H1 (cell line): ENCODE measurements around the gene DCTPP1. TPM values are rescaled to one million over a fixed set of nuclear protein-coding genes. Genes with fewer than 3 reads are reported as not detected.

ENCODE experiments used
- CTCF ChIA-PET: fragments of 300-600 bp; sonication (Branson Sonifier 250); formaldehyde crosslinking; loops from one replicate; lab custom pipeline; 2021; ENCODE audit not compliant: partially characterized antibody; lab: Charles Lee
- POLR2A ChIA-PET: fragments of 300-600 bp; sonication (Branson Sonifier 250); formaldehyde crosslinking; loops from one replicate; lab custom pipeline; 2021; ENCODE audit warnings: inconsistent platforms; ENCODE audit not compliant: partially characterized antibody; lab: Charles Lee
- DNase-seq, 2 experiments: peaks; one replicate each; pipeline versions ENCODE4 v3.0.0 to v3.0.0-alpha.2; 2010 to 2022; ENCODE audit warnings: low spot score in 2 of 2, low read depth in 1 of 2, mixed read lengths in 1 of 2
- FAIRE-seq: peaks from 2 replicates; lab custom pipeline; 2011; peaks lifted over from hg19 to GRCh38; lab: Jason Lieb, UNC
- H2AFZ ChIP-seq: 2 replicates; pipeline ENCODE4 v1.8.1; 2012; ENCODE audit warnings: low read length, inconsistent platforms
- H2AK5ac ChIP-seq: 2 replicates; pipeline ENCODE4 v1.6.1; 2013; ENCODE audit warnings: low read depth, low read length
- H2BK120ac ChIP-seq: replicated peaks from 2 replicates; pipeline ENCODE3; 2013; ENCODE audit warnings: low read depth, low read length, inconsistent platforms
- H2BK12ac ChIP-seq: 2 replicates; pipeline ENCODE4 v1.6.1; 2013; ENCODE audit warnings: low read depth, low read length
- H2BK15ac ChIP-seq: 2 replicates; pipeline ENCODE4 v1.6.1; 2013; ENCODE audit warnings: low read length
- H2BK20ac ChIP-seq: 2 replicates; pipeline ENCODE4 v1.6.1; 2013; ENCODE audit warnings: low read length
- H2BK5ac ChIP-seq: 2 replicates; pipeline ENCODE4 v1.6.1; 2013; ENCODE audit warnings: low read depth, low read length
- H3K14ac ChIP-seq: 2 replicates; pipeline ENCODE4 v1.6.1; 2013; ENCODE audit warnings: inconsistent platforms; ENCODE audit not compliant: insufficient read length
- H3K18ac ChIP-seq: 2 replicates; pipeline ENCODE4 v1.6.1; 2013; ENCODE audit warnings: low read length; ENCODE audit errors: extremely low read depth
- H3K23ac ChIP-seq: 2 replicates; pipeline ENCODE4 v1.6.1; 2013; ENCODE audit warnings: inconsistent platforms; ENCODE audit not compliant: insufficient read length
- H3K23me2 ChIP-seq: 2 replicates; pipeline ENCODE4 v1.6.1; 2013; ENCODE audit warnings: low read depth, low read length
- H3K27ac ChIP-seq: 2 replicates; pipeline ENCODE4 v1.6.1; 2011; ENCODE audit warnings: low read depth, low read length, inconsistent platforms
- H3K27me3 ChIP-seq, 4 experiments: replicated peaks in 1 of 4; 1 replicate in 1 of 4; 2 replicates in 3 of 4; pipeline versions ENCODE4 v1.6.1 to v1.8.1; 2011 to 2013; ENCODE audit warnings: low read length in 3 of 4, mild to moderate bottlenecking in 3 of 4, inconsistent platforms in 2 of 4, mixed read lengths in 2 of 4, moderate library complexity in 1 of 4; ENCODE audit not compliant: control insufficient read depth in 3 of 4, insufficient read depth in 3 of 4; ENCODE audit errors: extremely low read depth in 1 of 4
- H3K36me3 ChIP-seq, 4 experiments: 2 replicates each; pipeline versions ENCODE4 v1.6.1 to v1.8.1; 2011 to 2013; ENCODE audit warnings: mild to moderate bottlenecking in 4 of 4, low read length in 3 of 4, moderate library complexity in 2 of 4, control low read depth in 1 of 4, inconsistent platforms in 1 of 4; ENCODE audit not compliant: insufficient read depth in 4 of 4, control insufficient read depth in 2 of 4
- H3K4ac ChIP-seq: replicated peaks from 2 replicates; pipeline ENCODE3; 2013; ENCODE audit warnings: low read length, low read depth, mixed read lengths, inconsistent platforms; ENCODE audit not compliant: insufficient read length
- H3K4me1 ChIP-seq, 4 experiments: replicated peaks in 1 of 4; 1 replicate in 1 of 4; 2 replicates in 3 of 4; pipeline versions ENCODE4 v1.6.1 to v1.8.1; 2011 to 2013; ENCODE audit warnings: low read length in 3 of 4, inconsistent platforms in 2 of 4, mixed read lengths in 1 of 4; ENCODE audit not compliant: insufficient read depth in 4 of 4, control insufficient read depth in 3 of 4
- H3K4me2 ChIP-seq, 2 experiments: 2 replicates each; pipeline versions ENCODE4 v1.6.1 to v1.8.1; 2011 to 2013; ENCODE audit warnings: low read depth in 2 of 2, low read length in 2 of 2, control low read depth in 1 of 2, inconsistent platforms in 1 of 2, mild to moderate bottlenecking in 1 of 2; ENCODE audit not compliant: insufficient read depth in 1 of 2
- H3K4me3 ChIP-seq, 4 experiments: fragments of 200-600, 300-600 bp in 1 of 4; sonication (generic), shearing (Covaris generic), sonication (Bioruptor Twin) in 1 of 4; 2 replicates each; pipeline versions ENCODE4 v1.5.1 to v1.8.1; 2011 to 2016; ENCODE audit warnings: low read length in 4 of 4, low read depth in 3 of 4, control low read depth in 2 of 4, inconsistent platforms in 2 of 4, mild to moderate bottlenecking in 2 of 4, mixed read lengths in 1 of 4, moderate library complexity in 1 of 4; ENCODE audit not compliant: insufficient read depth in 2 of 4; ENCODE audit errors: extremely low read depth in 1 of 4
- H3K56ac ChIP-seq: replicated peaks from 2 replicates; pipeline ENCODE3; 2013; ENCODE audit warnings: low read depth, mild to moderate bottlenecking, mixed read lengths, low read length, inconsistent platforms; ENCODE audit not compliant: insufficient read length
- H3K79me1 ChIP-seq: 2 replicates; pipeline ENCODE4 v1.6.1; 2013; ENCODE audit warnings: low read depth, low read length, control low read depth
- H3K79me2 ChIP-seq, 2 experiments: 2 replicates each; pipeline versions ENCODE4 v1.6.1 to v1.8.1; 2012 to 2013; ENCODE audit warnings: low read length in 2 of 2, mild to moderate bottlenecking in 2 of 2, inconsistent platforms in 1 of 2; ENCODE audit not compliant: insufficient read depth in 2 of 2, control insufficient read depth in 1 of 2
- H3K9ac ChIP-seq, 4 experiments: replicated peaks in 1 of 4; 1 replicate in 1 of 4; 2 replicates in 3 of 4; pipeline versions ENCODE4 v1.6.1 to v1.8.1; 2011 to 2013; ENCODE audit warnings: low read depth in 3 of 4, low read length in 3 of 4, control low read depth in 2 of 4, mild to moderate bottlenecking in 2 of 4, moderate library complexity in 2 of 4, inconsistent platforms in 1 of 4; ENCODE audit errors: extremely low read depth in 1 of 4
- H3K9me3 ChIP-seq, 2 experiments: 2 replicates each; pipeline versions ENCODE4 v1.6.1 to v1.8.1; 2012 to 2013; ENCODE audit warnings: mild to moderate bottlenecking in 2 of 2, moderate library complexity in 2 of 2, control low read depth in 1 of 2, inconsistent platforms in 1 of 2, low read depth in 1 of 2, low read length in 1 of 2, mixed read lengths in 1 of 2; ENCODE audit not compliant: insufficient read depth in 2 of 2
- H4K20me1 ChIP-seq, 2 experiments: replicated peaks in 1 of 2; 2 replicates each; pipeline versions ENCODE3 to v1.8.1; 2011 to 2013; ENCODE audit warnings: inconsistent platforms in 2 of 2, low read length in 2 of 2, mild to moderate bottlenecking in 1 of 2; ENCODE audit not compliant: insufficient read depth in 2 of 2, control insufficient read depth in 1 of 2
- H4K5ac ChIP-seq: 2 replicates; pipeline ENCODE4 v1.6.1; 2013; ENCODE audit warnings: low read length, low read depth, mixed read lengths, inconsistent platforms; ENCODE audit not compliant: insufficient read length
- H4K8ac ChIP-seq: 2 replicates; pipeline ENCODE4 v1.8.0; 2013; ENCODE audit warnings: mild to moderate bottlenecking, moderate library complexity, low read length, inconsistent platforms; ENCODE audit not compliant: insufficient read depth; ENCODE audit errors: extremely low read depth
- H4K91ac ChIP-seq: replicated peaks from 2 replicates; pipeline ENCODE3; 2013; ENCODE audit warnings: low read length, mixed read lengths, inconsistent platforms; ENCODE audit not compliant: insufficient read length
- CEBPB ChIP-seq: IDR thresholded peaks from 2 replicates; pipeline ENCODE4 v1.6.1; 2012; ENCODE audit warnings: low read depth, low read length
- SIN3A ChIP-seq, 2 experiments: IDR thresholded peaks in 1 of 2; conservative IDR thresholded peaks in 1 of 2; 2 replicates each; pipeline ENCODE4 v1.6.1; 2011 to 2012; ENCODE audit warnings: low read length in 2 of 2, improper control_type of control experiment in 1 of 2, low read depth in 1 of 2, mild to moderate bottlenecking in 1 of 2
- WGBS, 2 experiments: shearing (Covaris generic) in 1 of 2; methylation state at CpG; one replicate each; pipeline versions ENCODE4 v1.1.6 to v1.1.7; 2013 to 2015; ENCODE audit warnings: low lambda C conversion rate in 2 of 2, mixed read lengths in 2 of 2, inconsistent platforms in 1 of 2, low coverage in 1 of 2, missing lambda C conversion rate in 1 of 2; ENCODE audit not compliant: insufficient replicate concordance in 2 of 2, insufficient coverage in 1 of 2, insufficient read length in 1 of 2; ENCODE audit errors: extremely low coverage in 1 of 2, missing lambda C conversion rate in 1 of 2; 5-methylcytosine and 5-hydroxymethylcytosine counted together
- polyA plus RNA-seq, 7 experiments: library from polyadenylated mRNA; depleted of rRNA in 3 of 7; stranded (reverse) in 5 of 7; unstranded in 2 of 7; fragments of >200 nt in 5 of 7; fragments of 200-250 nt in 2 of 7; gene quantifications; 1 replicate in 5 of 7; 2 replicates in 1 of 7; 4 replicates in 1 of 7; pipeline versions ENCODE4 v1.2.1 to v1.2.3, GENCODE V29; 2011 to 2013; ENCODE audit warnings: missing spikeins in 2 of 7, mixed read lengths in 2 of 7
- total RNA-seq: library from RNA; stranded (reverse); fragmentation: NEBNext Ultra II Directional; extraction: Animal tissue kit (Norgen Biotek cat#: 25700); gene quantifications from 2 replicates; pipeline ENCODE4 v1.2.1, GENCODE V29; 2021

Gene DCTPP1
- total and polyA plus RNA-seq, 2 of the 8 experiments (the other 6 are each of a cell fraction or from before 2014, with no cell fraction given), result 94.5 to 103 TPM

DNA sequence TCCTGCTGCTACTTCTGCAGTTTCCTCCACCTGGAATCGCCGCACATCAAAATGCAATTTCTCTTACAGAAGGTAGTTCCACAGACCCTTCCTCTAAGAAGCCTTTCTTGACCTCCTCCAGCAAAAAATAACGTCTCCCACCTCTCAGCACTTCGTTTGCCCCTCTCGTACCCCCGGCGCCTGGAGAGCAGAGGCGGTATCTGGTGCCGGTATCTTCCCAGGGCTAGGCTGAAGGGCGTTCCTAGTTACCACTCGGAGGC lies 482 bp downstream of the DCTPP1 start:
- CTCF ChIA-PET, result interaction anchor here (0.6 to 2.5 kb wide), 40 partner anchors 11 to 484 kb away, joined by 3 to 17 read pairs (median 5); partner anchors contain the start of genes ZNF689, ZNF747, ZNF764 and ZNF771

More for the DNA sequence above, 482 bp downstream of the DCTPP1 start:
- Histone ChIP-seq H3K9me3 (no peaks in the 10 kb centered on the region), H3K23me2 (peaks cover 7% of the 10 kb centered on the region; the same call in 1 of the 2 replicates), H3K14ac (no peak overlapping the region), H3K36me3 (peaks cover 8 to 19% (median 11%) of the 10 kb centered on the region in 4 experiments; a peak in 7 of 8 replicates), H3K4ac (peak overlapping the region; percentile 16), H4K5ac (no peak overlapping the region), H3K27ac (peak overlapping the region; percentile 34; the same call in 1 of the 2 replicates), H2BK5ac (peak overlapping the region; percentile 67; the same call in 1 of the 2 replicates), H4K91ac (peak overlapping the region; percentile 25), H2BK12ac (0 out of 2 replicates have a peak overlapping the region, but pooled peaks have one; percentile 76), H3K56ac (no peak overlapping the region), H2AK5ac (no peak overlapping the region), H2BK15ac (no peak overlapping the region), H3K9ac (peak overlapping the region; percentile 13 to 60 (median 46); a peak in 6 of 7 replicates), H2BK20ac (no peak overlapping the region), H3K79me2 (peaks cover 0 to 23% of the 10 kb centered on the region in 2 experiments; a peak in 2 of 4 replicates), H4K20me1 (peaks cover 2 to 4% of the 10 kb centered on the region in 2 experiments), H4K8ac (peak overlapping the region; percentile 91; the same call in 1 of the 2 replicates), H2AFZ (no peak overlapping the region), H3K79me1 (peaks cover 3% of the 10 kb centered on the region; the same call in 1 of the 2 replicates), H3K23ac (no peak overlapping the region), H2BK120ac (no peak overlapping the region), H3K27me3 (no peaks in the 10 kb centered on the region), H3K18ac (peak overlapping the region; percentile 60), H3K4me3 (peak overlapping the region; percentile 63 to 85 (median 80)), H3K4me2 (peak overlapping the region; percentile 55 to 83), H3K4me1 (peaks cover 0 to 6% (median 4%) of the 10 kb centered on the region in 4 experiments; a peak in 4 of 7 replicates)
- FAIRE-seq, result no peak
- TF ChIP-seq SIN3A (conservative IDR thresholded peaks at IDR 0.05 in 1 of 2, IDR thresholded peaks at IDR 0.05 in 1 of 2; ENCODE audit: low read depth in 1 of 2, low read length in 2 of 2) (peak in 1 of 2 experiments; percentile 57; a peak in 1 of 4 replicates), CEBPB (no peak)
- POLR2A ChIA-PET, result interaction anchor here (0.5 to 2.3 kb wide), 15 partner anchors 11 to 207 kb away, joined by 3 to 15 read pairs (median 4); partner anchors contain the start of genes ZNF48 and ZNF747
- no peak for DNase-seq
- 3% methylated on average over 11 of the region's 11 CpGs; no CpG with 5 or more reads in 1 of the 2 experiments for WGBS, 2 experiments
